RWPE1 (cell line): ENCODE data around the gene NDUFB7.
A peak's percentile ranks its signal among the peaks of the same experiment; 100 is the strongest.

Experiments
- CTCF ChIA-PET: fragments of 350-600 bp; sonication (Branson Sonifier 250); formaldehyde crosslinking; extraction: SDS; loops from one replicate; lab custom pipeline; 2021; lab: Yijun Ruan, JAX
- POLR2A ChIA-PET: fragments of 400-600 bp; formaldehyde crosslinking; extraction: SDS; loops from one replicate; lab custom pipeline; 2020; ENCODE audit warnings: antibody characterized with exemption; ENCODE audit not compliant: low non-redundant PET; lab: Yijun Ruan, JAX
- DNase-seq: peaks from one replicate; pipeline ENCODE4 v3.0.0; 2012; ENCODE audit warnings: low spot score
- H3K27ac ChIP-seq: fragments of 450-650 bp; 2 replicates; pipeline ENCODE4 v1.5.1; 2017
- TF ChIP-seq, protein P1 (sequence below): fragments of 450-650 bp; conservative IDR thresholded peaks from 2 replicates; pipeline ENCODE4 v1.5.1; 2017; ENCODE audit warnings: low read depth, mild to moderate bottlenecking

NDUFB7 gene

GRCh38 chr19:14563989-14564651 lies 7.7 kb downstream of the NDUFB7 start:
- peak; percentile 93 for DNase-seq
- POLR2A ChIA-PET = no interaction called here
- TF ChIP-seq, protein P1, sequence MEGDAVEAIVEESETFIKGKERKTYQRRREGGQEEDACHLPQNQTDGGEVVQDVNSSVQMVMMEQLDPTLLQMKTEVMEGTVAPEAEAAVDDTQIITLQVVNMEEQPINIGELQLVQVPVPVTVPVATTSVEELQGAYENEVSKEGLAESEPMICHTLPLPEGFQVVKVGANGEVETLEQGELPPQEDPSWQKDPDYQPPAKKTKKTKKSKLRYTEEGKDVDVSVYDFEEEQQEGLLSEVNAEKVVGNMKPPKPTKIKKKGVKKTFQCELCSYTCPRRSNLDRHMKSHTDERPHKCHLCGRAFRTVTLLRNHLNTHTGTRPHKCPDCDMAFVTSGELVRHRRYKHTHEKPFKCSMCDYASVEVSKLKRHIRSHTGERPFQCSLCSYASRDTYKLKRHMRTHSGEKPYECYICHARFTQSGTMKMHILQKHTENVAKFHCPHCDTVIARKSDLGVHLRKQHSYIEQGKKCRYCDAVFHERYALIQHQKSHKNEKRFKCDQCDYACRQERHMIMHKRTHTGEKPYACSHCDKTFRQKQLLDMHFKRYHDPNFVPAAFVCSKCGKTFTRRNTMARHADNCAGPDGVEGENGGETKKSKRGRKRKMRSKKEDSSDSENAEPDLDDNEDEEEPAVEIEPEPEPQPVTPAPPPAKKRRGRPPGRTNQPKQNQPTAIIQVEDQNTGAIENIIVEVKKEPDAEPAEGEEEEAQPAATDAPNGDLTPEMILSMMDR = no peak
- CTCF ChIA-PET = interaction anchor here (0.9 kb wide), 1 partner anchor 8 kb away, joined by 4 read pairs; the partner anchor contains the start of gene NDUFB7
- peak overlapping the region; percentile 100 for H3K27ac ChIP-seq

DNA sequence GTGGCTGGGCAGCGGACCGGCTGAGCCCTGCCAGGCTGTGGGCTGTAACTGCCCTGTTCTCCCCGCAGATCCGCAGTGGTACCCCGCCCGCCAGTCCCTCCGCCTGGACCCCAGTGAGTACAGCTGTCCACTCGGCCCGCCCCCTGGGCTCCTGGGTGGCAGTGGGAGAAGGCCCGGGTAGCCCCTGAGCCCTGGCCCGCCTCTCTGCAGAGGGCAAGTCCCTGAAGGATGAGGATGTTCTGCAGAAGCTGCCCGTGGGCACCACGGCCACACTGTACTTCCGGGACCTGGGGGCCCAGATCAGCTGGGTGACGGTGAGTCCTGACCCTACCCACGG lies 8.3 kb downstream of the NDUFB7 start:
- peak overlapping the region; percentile 100 for H3K27ac ChIP-seq
- TF ChIP-seq, protein P1 = no peak
- POLR2A ChIA-PET = no interaction called here
- DNase-seq = no peak
- CTCF ChIA-PET = interaction anchor here (0.9 to 1.3 kb wide), 2 partner anchors 8 to 10 kb away, joined by 4 to 5 read pairs; partner anchors contain the start of gene NDUFB7

- ChIA-PET POLR2A (no interaction called here), CTCF (interaction anchor here (0.7 to 1.3 kb wide), 4 partner anchors 9 to 70 kb away, joined by 3 to 5 read pairs (median 4); partner anchors contain the start of gene NDUFB7)
- no peak for DNase-seq
- H3K27ac ChIP-seq = peak overlapping the region; percentile 100
- TF ChIP-seq, protein P1 = no peak
Measured at GRCh38 chr19:14562660-14563589, 8.9 kb downstream of the NDUFB7 start.

GRCh38 chr19:14561847-14562351 lies 10.0 kb downstream of the NDUFB7 start:
- peak; percentile 58 for DNase-seq
- TF ChIP-seq, protein P1 = no peak
- CTCF ChIA-PET = interaction anchor here (0.7 to 1.0 kb wide), 3 partner anchors 10 to 87 kb away, joined by 3 to 5 read pairs (median 3); partner anchors contain the start of genes NDUFB7 and PTGER1
- H3K27ac ChIP-seq = peak overlapping the region; percentile 100
- POLR2A ChIA-PET = interaction anchor here (1.2 kb wide), 1 partner anchor 45 kb away, joined by 3 read pairs; no protein-coding TSS in a partner anchor

DNA sequence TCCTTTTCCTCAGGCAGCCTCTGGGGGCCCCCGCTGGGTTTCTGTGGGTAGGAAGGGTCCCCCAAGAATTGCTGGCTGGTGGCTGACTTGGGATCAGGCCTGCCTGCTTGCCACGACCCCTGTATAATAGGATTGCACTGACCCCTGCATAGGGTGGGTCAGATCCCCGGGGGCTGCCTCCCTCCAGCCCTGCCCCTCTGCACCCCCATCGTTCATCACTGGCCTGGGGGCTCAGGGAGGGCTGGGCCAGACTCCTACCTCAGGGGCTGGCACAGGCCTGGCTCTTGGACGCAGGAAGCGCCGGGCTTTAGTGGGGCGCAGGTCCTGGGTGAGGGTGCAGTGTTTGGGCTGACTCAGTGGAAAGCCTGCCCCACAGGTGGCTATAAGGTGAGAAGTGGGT lies 10.6 kb downstream of the NDUFB7 start:
- peak overlapping the region; percentile 100 for H3K27ac ChIP-seq
- TF ChIP-seq, protein P1 = no peak
- ChIA-PET POLR2A (interaction anchor here (1.2 kb wide), 1 partner anchor 44 kb away, joined by 3 read pairs; no protein-coding TSS in a partner anchor), CTCF (interaction anchor here (0.7 kb wide), 1 partner anchor 86 kb away, joined by 3 read pairs; the partner anchor contains the start of gene PTGER1)
- DNase-seq = no peak

DNA sequence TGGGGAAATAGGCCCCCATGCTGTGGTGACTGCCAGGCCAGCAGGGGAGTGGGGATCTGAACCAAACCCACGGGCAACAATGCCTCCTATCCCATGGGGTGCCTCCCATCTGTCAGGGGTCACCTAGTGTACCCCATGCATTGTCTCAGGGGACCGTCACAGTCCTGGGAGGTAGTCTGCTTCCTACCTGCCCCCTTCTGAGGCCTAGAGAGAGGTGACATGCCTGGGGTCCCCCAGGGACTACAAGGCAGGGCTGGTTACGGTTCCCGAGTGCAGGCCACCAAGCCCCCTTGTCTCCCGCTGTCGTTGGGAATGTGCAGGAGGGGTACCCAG lies 11.1 kb downstream of the NDUFB7 start:
- peak overlapping the region; percentile 100 for H3K27ac ChIP-seq
- TF ChIP-seq, protein P1 = no peak
- ChIA-PET POLR2A (no interaction called here), CTCF (interaction anchor here (0.5 to 0.6 kb wide), 2 partner anchors 11 to 51 kb away, joined by 3 to 4 read pairs; no protein-coding TSS in a partner anchor)
- DNase-seq = no peak
